H9 (cell line): Measurements from ENCODE around the gene STARD10. TPM values are rescaled to one million over a fixed set of nuclear protein-coding genes. Genes with fewer than 3 reads are reported as not detected.

ENCODE experiments used
- DNase-seq: peaks from one replicate; pipeline ENCODE4 v3.0.0-alpha.2; 2017
- H2AFZ ChIP-seq: one replicate; pipeline ENCODE4 v1.6.1; 2013; ENCODE audit warnings: mild to moderate bottlenecking, low read length, control low read depth, moderate library complexity
- H2AK5ac ChIP-seq: 2 replicates; pipeline ENCODE4 v1.6.1; 2013; ENCODE audit warnings: low read length, control low read depth, mixed read lengths; ENCODE audit not compliant: insufficient read length
- H2BK120ac ChIP-seq: one replicate; pipeline ENCODE4 v1.6.1; 2013; ENCODE audit warnings: low read depth, mild to moderate bottlenecking, low read length, control low read depth, inconsistent platforms; ENCODE audit not compliant: poor library complexity, severe bottlenecking
- H2BK12ac ChIP-seq: 2 replicates; pipeline ENCODE4 v1.6.1; 2013; ENCODE audit warnings: low read length, control low read depth, mixed read lengths, low read depth; ENCODE audit not compliant: insufficient read length
- H2BK15ac ChIP-seq: 2 replicates; pipeline ENCODE4 v1.6.1; 2013; ENCODE audit warnings: low read depth, low read length, control low read depth
- H2BK20ac ChIP-seq: one replicate; pipeline ENCODE4 v1.6.1; 2013; ENCODE audit warnings: low read depth, mild to moderate bottlenecking, low read length, control low read depth, inconsistent platforms; ENCODE audit not compliant: poor library complexity, severe bottlenecking
- H2BK5ac ChIP-seq: 2 replicates; pipeline ENCODE4 v1.6.1; 2013; ENCODE audit warnings: low read length, control low read depth, mixed read lengths; ENCODE audit not compliant: insufficient read length
- H3K14ac ChIP-seq: 2 replicates; pipeline ENCODE4 v1.6.1; 2013; ENCODE audit warnings: low read length, control low read depth; ENCODE audit not compliant: insufficient read depth
- H3K18ac ChIP-seq: 2 replicates; pipeline ENCODE4 v1.6.1; 2013; ENCODE audit warnings: low read depth, mild to moderate bottlenecking, mixed read lengths, low read length, control low read depth; ENCODE audit not compliant: insufficient read length
- H3K23ac ChIP-seq: 2 replicates; pipeline ENCODE4 v1.6.1; 2013; ENCODE audit warnings: low read length, control low read depth, mixed read lengths, low read depth; ENCODE audit not compliant: insufficient read length
- H3K23me2 ChIP-seq: 2 replicates; pipeline ENCODE4 v1.6.1; 2013; ENCODE audit warnings: low read depth, mild to moderate bottlenecking, mixed read lengths, low read length, control low read depth; ENCODE audit not compliant: insufficient read length, poor library complexity, severe bottlenecking
- H3K27ac ChIP-seq: 2 replicates; pipeline ENCODE4 v1.5.1; 2013; ENCODE audit warnings: low read length, control low read depth, mixed read lengths, low read depth; ENCODE audit not compliant: insufficient read length
- H3K27me3 ChIP-seq: 2 replicates; pipeline ENCODE4 v1.6.1; 2013; ENCODE audit warnings: low read length, control low read depth, inconsistent platforms; ENCODE audit not compliant: insufficient read depth
- H3K4ac ChIP-seq: 2 replicates; pipeline ENCODE4 v1.6.1; 2013; ENCODE audit warnings: low read depth, mild to moderate bottlenecking, control low read depth, inconsistent platforms, low read length, moderate library complexity
- H3K4me1 ChIP-seq: 2 replicates; pipeline ENCODE4 v1.6.1; 2013; ENCODE audit warnings: low read length, control low read depth, inconsistent platforms; ENCODE audit not compliant: insufficient read depth
- H3K4me2 ChIP-seq: 2 replicates; pipeline ENCODE4 v1.6.1; 2013; ENCODE audit warnings: low read length, control low read depth, mixed read lengths; ENCODE audit not compliant: insufficient read length, insufficient read depth
- H3K56ac ChIP-seq: 2 replicates; pipeline ENCODE4 v1.6.1; 2013; ENCODE audit warnings: low read depth, mild to moderate bottlenecking, mixed read lengths, low read length, control low read depth; ENCODE audit not compliant: insufficient read length
- H3K79me1 ChIP-seq: 2 replicates; pipeline ENCODE4 v1.6.1; 2013; ENCODE audit warnings: low read depth, mild to moderate bottlenecking, moderate library complexity, low read length, control low read depth, inconsistent platforms; ENCODE audit not compliant: insufficient read depth, poor library complexity, severe bottlenecking
- H3K79me2 ChIP-seq: 2 replicates; pipeline ENCODE4 v1.6.1; 2013; ENCODE audit warnings: low read length, control low read depth, inconsistent platforms; ENCODE audit not compliant: insufficient read depth
- H3K9ac ChIP-seq: 2 replicates; pipeline ENCODE4 v1.6.1; 2013; ENCODE audit warnings: low read length, control low read depth, mixed read lengths; ENCODE audit not compliant: insufficient read length; ENCODE audit errors: extremely low read depth
- H3K9me3 ChIP-seq: one replicate; pipeline ENCODE4 v1.6.1; 2013; ENCODE audit warnings: low read depth, low read length, inconsistent platforms; ENCODE audit not compliant: control insufficient read depth
- H3T11ph ChIP-seq: one replicate; pipeline ENCODE4 v1.6.1; 2013; ENCODE audit warnings: mild to moderate bottlenecking, low read length, control low read depth, inconsistent platforms
- H4K20me1 ChIP-seq: one replicate; pipeline ENCODE4 v1.6.1; 2013; ENCODE audit not compliant: control insufficient read depth, insufficient read length, insufficient read depth
- H4K5ac ChIP-seq: 2 replicates; pipeline ENCODE4 v1.6.1; 2013; ENCODE audit warnings: low read depth, mild to moderate bottlenecking, mixed read lengths, low read length, control low read depth; ENCODE audit not compliant: insufficient read length
- H4K8ac ChIP-seq: replicated peaks from 2 replicates; pipeline ENCODE4 v1.6.1; 2013; ENCODE audit warnings: low read length, control low read depth, mixed read lengths, low read depth; ENCODE audit not compliant: insufficient read length
- H4K91ac ChIP-seq: 2 replicates; pipeline ENCODE4 v1.6.1; 2013; ENCODE audit warnings: low read depth, mild to moderate bottlenecking, moderate library complexity, mixed read lengths, low read length, control low read depth; ENCODE audit not compliant: insufficient read length
- H3K27ac Mint-ChIP-seq, 3 experiments: 2 replicates in 2 of 3; 3 replicates in 1 of 3; pipeline ENCODE4 v1.8.0; 2020 to 2021; ENCODE audit warnings: mixed read lengths in 3 of 3, mild to moderate bottlenecking in 1 of 3, moderate library complexity in 1 of 3
- H3K27me3 Mint-ChIP-seq: 2 replicates; pipeline ENCODE4 v1.8.0; 2021; ENCODE audit warnings: low read depth, mild to moderate bottlenecking, moderate library complexity, mixed read lengths
- H3K36me3 Mint-ChIP-seq, 3 experiments: 2 replicates in 2 of 3; 3 replicates in 1 of 3; pipeline ENCODE4 v1.8.0; 2020 to 2021; ENCODE audit warnings: low read depth in 3 of 3, mixed read lengths in 3 of 3; ENCODE audit not compliant: insufficient read depth in 1 of 3
- H3K4me1 Mint-ChIP-seq, 2 experiments: 2 replicates each; pipeline ENCODE4 v1.8.0; 2020; ENCODE audit warnings: mixed read lengths in 2 of 2
- H3K4me3 Mint-ChIP-seq, 2 experiments: 2 replicates in 1 of 2; 3 replicates in 1 of 2; pipeline ENCODE4 v1.8.0; 2020 to 2021; ENCODE audit warnings: mild to moderate bottlenecking in 2 of 2, mixed read lengths in 2 of 2, moderate library complexity in 1 of 2
- H3K9me3 Mint-ChIP-seq, 2 experiments: 2 replicates in 1 of 2; 3 replicates in 1 of 2; pipeline ENCODE4 v1.8.0; 2020; ENCODE audit warnings: mild to moderate bottlenecking in 2 of 2, mixed read lengths in 2 of 2, moderate library complexity in 1 of 2
- CTCF ChIP-seq: fragments of 200-600 bp; sonication (generic); conservative IDR thresholded peaks from 3 replicates; pipeline ENCODE4 v1.8.0; 2021; ENCODE audit warnings: antibody characterized with exemption, mild to moderate bottlenecking
- WGBS: extraction: QIAGEN DNeasy Blood & Tissue Kit; methylation state at CpG from one replicate; pipeline ENCODE4 v1.1.7; 2013; ENCODE audit warnings: missing lambda C conversion rate, low lambda C conversion rate, mixed read lengths; ENCODE audit not compliant: insufficient read length; ENCODE audit errors: extremely low coverage; 5-methylcytosine and 5-hydroxymethylcytosine counted together
- total RNA-seq: library from RNA; stranded (reverse); gene quantifications from 2 replicates; pipeline ENCODE4 v1.2.1, GENCODE V29; 2021

Gene STARD10
- total RNA-seq, 1 experiment from 2014 or later: 24.4 TPM

- DNase-seq: no peak
- Histone ChIP-seq H3K4me1 (peaks cover 2% of the 10 kb centered on the region; the same call in 1 of the 2 replicates), H3K9me3 (no peaks in the 10 kb centered on the region), H3T11ph (no peak overlapping the region), H3K9ac (no peak overlapping the region), H3K23me2 (peaks cover 4% of the 10 kb centered on the region), H3K79me1 (peaks cover 7% of the 10 kb centered on the region), H2BK120ac (no peak overlapping the region), H4K8ac (no peak overlapping the region), H4K91ac (no peak overlapping the region), H4K20me1 (peaks cover 2% of the 10 kb centered on the region), H3K56ac (no peak overlapping the region), H3K27ac (no peak overlapping the region), H3K27me3 (no peaks in the 10 kb centered on the region), H2BK15ac (no peak overlapping the region), H3K79me2 (peaks cover 17% of the 10 kb centered on the region; the same call in 1 of the 2 replicates), H2AK5ac (no peak overlapping the region), H3K4me2 (no peak overlapping the region), H2BK12ac (no peak overlapping the region), H2AFZ (no peak overlapping the region), H3K4ac (no peak overlapping the region), H2BK5ac (no peak overlapping the region), H2BK20ac (no peak overlapping the region), H3K14ac (no peak overlapping the region; the same call in 1 of the 2 replicates), H3K18ac (no peak overlapping the region), H4K5ac (no peak overlapping the region), H3K23ac (no peak overlapping the region)
- Mint-ChIP-seq H3K9me3 (no peaks in the 10 kb centered on the region; a peak in 1 of 5 replicates), H3K4me3 (no peak overlapping the region), H3K36me3 (peaks cover 4 to 10% (median 4%) of the 10 kb centered on the region in 3 experiments; a peak in 6 of 7 replicates), H3K27ac (peak overlapping the region in 2 of 3 experiments; percentile 44 to 94; a peak in 2 of 7 replicates), H3K4me1 (peaks cover 27 to 30% of the 10 kb centered on the region in 2 experiments), H3K27me3 (no peaks in the 10 kb centered on the region)
- no peak for TF ChIP-seq CTCF
- WGBS: no CpG with 5 or more reads among the region's 3 CpGs
These were observed 47.0 kb downstream of the STARD10 start for GRCh38 chr11:72746821-72747220.
